Activated CD4-positive, alpha-beta T cell treated with anti-CD3 and anti-CD28 coated beads, Interleukin-2, amount 50 U/mL, for 1 hour (primary cell): ENCODE data around the gene CDS2.

Experiments
- DNase-seq: peaks from one replicate; pipeline ENCODE4 v3.0.0-alpha.2; 2020

Gene CDS2

DNA sequence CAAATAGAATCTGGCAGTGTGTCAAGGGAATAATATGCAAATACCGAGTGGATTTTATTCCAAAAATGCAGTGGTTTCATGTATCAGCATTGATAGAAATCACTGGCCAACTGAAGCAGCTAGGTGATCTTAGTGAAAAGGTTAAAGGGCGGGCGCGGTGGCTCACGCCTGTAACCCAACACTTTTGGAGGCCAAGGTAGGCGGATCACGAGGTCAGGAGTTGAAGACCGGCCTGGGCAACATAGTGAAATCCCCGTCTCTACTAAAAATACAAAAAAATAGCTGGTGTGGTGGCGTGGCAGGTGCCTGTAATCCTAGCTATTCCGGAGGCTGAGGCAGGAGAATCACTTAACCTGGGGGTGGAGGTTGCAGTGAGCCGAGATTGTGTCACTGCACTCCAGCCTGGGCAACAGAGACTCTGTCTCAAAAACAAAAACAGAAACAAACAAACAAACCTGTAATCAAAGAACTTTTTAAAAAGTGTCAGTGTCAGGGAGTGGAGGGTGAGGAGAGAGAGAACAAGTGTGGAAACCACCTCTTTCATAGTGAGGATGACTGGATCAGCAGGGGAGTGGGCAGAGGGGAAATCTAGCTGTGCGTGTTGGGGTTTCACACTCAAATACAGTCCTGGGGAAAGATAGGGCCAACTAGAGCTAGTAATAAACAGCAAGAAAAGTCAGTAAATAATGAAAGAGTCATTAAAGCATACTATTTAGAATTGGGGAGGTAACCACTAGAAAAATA, 57.1 kb downstream of the CDS2 start:
- no peak for DNase-seq

DNA sequence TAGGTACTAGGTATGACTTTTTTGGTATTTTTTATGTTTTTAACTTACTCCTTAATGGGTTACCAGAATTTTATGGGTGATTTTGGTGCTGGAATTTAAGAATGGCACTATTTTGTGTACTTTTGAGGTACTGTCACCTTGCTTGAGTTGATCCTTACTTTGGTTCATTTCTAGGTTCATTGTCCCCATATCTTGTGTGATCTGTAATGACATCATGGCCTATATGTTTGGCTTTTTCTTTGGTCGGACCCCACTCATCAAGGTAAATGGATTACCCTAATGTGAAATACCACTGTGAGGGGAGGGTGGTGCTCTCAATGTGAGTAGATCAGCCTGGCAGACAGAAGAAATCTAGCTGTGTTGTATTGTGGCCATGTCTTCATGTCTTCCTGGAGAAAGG, 57.9 kb downstream of the CDS2 start:
- DNase-seq, result no peak

DNA sequence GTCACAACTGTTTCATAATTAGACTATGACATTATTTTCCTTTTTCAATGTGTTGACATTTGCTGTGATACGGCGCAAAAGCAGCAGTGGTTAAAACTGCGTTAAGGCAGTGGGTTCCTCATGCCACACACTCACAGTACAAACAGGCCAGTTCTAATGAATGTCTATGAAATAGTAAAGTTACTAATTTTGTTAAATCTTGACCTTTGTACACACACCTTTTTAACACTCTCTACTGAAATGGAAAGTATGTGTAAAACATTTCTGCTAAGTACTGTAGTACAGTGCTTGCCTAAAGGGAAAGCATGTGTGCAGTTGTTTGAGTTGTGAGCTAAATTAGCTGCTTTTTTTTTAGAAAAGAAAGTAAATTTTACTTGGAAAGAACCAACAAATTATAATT, 60.3 kb downstream of the CDS2 start:
- DNase-seq, result no peak

DNA sequence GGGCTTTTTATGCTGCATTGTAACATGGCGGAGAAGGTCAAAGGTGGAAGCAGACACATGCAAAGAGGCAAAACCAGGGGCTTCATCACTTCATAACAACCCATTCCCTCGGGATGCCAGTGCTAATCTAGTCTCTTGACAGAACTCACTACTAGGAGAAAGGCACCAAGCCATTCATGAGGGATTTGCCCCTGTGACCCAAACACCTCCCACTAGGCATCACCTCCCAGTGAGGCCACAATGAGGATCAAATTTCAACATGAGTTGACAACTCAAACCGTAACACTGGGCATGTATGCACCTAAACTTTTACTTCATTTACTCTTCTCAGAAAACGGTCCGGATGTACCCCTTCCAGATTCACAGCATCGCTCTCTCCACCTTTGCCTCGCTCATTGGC, 61.9 kb downstream of the CDS2 start:
- DNase-seq, result no peak

DNA sequence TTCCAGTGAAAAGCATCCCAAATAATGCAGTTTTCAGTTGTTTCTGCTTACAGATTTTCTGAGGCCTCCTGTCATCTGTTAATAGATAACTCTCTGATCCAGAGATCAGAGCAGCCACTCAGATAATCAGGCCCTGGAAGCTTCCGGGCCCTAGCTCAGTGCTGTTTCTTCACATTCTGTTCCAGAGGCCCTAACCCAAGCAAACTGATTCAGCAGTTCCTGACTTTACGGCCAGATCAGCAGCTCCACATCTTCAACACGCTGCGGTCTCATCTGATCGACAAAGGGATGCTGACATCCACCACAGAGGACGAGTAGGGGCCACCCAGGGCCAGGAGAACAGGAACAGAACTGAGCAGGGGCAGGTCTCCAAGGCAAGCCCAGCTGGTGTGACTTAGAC, 63.1 kb downstream of the CDS2 start:
- no peak for DNase-seq

DNA sequence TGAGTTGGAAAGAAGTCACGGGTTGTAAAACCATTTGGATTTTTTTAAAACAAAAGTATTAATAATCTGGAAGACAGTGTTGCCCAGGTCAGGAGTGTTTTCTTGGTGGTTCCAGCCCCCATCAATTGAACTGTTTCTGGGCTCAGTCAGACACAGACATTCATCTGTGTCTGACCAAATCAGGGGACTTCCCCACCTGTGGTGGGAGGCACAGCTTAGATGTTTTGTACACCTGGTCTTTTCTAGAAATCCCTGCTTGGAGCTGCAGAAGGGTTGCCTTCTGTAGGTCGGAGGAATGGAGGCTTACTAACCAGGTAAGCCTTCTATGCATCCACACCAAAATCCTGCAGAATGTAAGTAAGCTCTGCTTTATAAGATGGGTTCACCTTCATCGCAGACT, 63.6 kb downstream of the CDS2 start:
- no peak for DNase-seq

DNA sequence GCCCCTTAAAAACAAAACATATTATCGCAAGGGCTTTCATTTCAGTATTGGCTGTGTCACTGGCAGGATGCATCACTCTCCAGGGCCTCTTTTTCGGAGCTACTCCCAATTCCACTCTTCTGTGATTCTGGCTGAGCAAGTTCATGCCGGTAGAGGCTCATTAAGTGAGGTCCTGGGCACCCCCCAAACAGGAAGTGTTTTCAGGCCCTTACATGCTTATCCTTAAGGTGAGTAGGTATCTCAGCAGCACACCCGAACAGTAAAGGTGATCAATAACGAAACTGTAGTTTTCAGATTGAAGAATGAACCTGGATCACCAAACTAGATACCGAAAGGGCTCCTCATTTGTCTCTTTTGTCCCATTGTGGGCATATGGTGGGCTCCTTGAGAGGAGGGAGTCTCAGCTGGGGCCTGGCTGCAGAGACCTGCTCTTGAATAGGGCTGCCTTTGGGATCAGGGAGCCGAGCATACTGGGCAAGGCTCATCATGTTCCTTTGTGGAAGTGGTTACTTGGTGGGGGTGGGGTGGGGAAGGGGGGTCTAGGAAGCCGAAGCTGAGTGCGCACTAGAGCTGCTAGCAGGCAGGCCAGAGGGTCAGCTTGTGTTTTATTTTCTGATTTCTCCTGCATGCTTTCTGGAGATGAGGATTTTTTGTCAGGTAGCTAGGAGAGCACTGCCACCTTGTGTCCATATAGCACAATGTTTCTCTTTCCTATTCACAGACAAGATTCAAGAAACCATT, 65.2 kb downstream of the CDS2 start:
- DNase-seq, result peak; percentile 16

GRCh38 chr20:5192570-5193431, 66.0 kb downstream of the CDS2 start:
- DNase-seq, result no peak

- no peak for DNase-seq
Measured at GRCh38 chr20:5195655-5196054, 68.8 kb downstream of the CDS2 start.

DNA sequence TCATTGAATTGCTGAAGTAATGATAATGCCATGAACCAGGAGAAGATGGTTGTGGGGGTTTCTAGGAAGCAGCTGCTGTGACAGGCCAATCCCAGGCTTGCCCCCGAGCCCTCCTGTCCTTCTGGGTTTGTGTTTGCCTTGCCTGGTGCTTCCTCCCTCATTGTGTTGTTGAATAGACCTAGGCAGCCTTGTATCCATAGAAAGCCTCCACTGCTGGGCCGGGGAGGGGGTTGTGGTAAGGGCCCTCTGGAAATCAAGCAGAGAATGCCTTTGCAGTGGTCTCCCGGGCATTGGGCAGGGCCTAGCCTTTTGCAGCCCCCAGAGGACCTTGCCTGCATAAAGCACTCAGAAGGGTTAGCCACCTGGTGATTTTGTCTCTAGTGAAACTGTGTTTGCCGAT, 69.3 kb downstream of the CDS2 start:
- no peak for DNase-seq

DNA sequence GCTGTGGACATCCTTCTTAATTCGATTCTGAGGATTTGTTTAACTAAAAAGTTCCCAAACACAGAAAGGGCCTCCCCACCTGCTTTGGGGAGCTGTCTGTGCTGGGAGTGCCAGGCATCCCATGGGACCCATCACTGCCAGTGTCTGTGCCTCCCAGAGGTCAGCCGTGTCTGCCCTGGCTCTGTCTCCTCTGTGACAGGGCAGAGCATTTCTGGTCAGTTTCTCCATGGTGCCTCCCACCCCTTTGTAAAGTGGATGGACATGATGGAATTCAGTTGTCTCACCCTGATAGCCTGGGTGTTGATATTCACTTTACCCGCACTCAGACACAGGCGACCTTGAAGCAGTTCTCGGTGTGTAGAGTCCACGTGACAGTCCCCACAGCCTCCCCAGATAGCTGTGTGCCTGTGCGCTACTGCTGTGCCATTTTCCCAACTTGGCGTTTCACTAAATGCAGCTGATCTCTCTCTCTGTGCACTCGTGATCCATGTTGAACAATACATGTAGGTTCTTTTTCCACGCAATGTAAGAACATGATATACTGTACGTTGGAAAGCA, 70.5 kb downstream of the CDS2 start:
- no peak for DNase-seq

DNA sequence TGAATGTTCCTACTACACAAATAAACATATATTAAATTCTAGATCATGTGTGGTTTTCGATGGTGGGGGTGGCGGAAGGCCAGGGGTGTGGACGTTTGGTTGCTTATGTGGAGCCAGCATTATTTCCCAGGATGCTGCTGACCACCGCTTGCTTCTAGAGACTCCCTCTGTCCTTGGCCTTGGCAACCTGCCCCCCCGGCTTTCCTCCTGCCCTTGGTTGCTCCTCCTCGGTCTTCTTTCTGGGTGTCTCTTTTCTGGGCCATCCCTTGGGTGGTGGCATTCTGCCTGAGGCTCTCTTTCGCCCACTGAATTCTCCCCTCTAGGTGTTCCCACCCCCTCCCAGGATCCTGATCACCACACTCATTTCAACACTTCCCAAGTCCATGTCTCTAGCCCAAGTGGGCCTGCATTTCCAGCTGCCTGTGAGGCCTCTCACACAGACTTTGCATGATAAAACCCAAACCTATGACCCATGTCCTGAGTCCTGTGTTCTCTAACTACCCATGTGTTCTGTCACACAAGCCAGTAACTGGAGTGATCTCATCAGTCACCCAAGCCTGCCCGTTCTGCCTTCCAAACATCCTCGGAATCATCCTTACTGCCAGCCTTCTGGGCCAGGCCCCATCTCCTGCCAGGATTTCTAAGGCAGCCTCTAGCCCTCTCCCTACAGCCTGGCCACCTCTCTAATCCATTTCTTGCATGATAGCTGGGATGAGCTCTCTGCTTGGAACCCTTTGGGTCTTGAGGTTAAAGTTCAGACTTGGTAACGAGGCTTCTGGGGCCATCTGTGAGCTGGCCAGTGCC, 71.2 kb downstream of the CDS2 start:
- no peak for DNase-seq

DNA sequence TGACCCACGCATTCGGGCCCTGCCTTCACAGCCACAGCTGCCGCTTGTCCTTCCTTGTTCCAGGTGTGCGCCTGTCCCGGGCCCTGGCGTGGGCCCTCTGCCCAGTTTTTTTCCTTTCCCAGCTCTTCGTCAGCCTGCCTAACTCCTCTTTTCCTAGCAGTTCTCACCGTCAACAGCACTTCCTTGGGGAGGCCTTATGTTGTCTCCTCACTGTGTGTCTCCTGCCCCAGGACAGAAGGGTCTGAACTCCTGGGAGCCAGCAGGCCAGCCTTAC, 71.8 kb downstream of the CDS2 start:
- no peak for DNase-seq

DNA sequence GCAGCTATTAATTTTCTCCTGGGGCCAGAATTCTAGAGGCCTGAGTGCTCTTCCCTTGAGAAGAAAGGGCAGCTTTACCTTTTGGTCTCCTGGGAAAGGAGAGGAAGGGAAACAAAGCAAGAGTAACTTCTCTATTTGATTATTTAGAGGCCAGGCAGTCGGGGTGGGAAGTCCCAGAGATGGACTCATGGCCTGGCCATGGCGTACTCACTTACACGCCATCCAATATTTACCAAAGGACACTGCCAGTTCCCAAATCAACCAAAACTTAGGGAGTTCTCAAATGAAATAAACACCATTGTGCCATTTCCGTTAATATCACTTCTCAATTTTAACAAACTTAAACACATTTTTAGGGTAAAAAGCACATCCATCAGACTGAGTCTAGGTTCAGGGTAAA, 76.6 kb downstream of the CDS2 start:
- no peak for DNase-seq

GRCh38 chr20:5205348-5206210, 78.8 kb downstream of the CDS2 start:
- DNase-seq, result peak; percentile 60

DNA sequence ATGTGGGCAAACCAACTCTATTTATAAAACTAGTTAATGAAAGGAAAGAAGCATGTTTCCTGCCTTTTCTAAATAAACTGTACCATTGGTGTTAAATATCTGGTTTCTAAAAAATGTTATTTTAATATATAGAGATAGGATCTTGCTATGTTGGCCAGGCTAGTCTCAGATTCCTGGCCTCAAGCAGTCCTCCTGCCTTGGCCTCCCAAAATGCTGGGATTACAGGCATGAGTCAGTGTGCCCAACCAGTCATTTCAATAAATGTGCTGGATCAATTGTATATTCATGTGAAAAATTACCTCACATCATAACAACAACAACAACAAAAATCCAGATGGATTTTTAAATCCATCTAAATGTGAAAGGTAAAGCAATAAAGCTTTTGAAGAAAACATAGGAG, 80.3 kb downstream of the CDS2 start:
- DNase-seq, result no peak

DNA sequence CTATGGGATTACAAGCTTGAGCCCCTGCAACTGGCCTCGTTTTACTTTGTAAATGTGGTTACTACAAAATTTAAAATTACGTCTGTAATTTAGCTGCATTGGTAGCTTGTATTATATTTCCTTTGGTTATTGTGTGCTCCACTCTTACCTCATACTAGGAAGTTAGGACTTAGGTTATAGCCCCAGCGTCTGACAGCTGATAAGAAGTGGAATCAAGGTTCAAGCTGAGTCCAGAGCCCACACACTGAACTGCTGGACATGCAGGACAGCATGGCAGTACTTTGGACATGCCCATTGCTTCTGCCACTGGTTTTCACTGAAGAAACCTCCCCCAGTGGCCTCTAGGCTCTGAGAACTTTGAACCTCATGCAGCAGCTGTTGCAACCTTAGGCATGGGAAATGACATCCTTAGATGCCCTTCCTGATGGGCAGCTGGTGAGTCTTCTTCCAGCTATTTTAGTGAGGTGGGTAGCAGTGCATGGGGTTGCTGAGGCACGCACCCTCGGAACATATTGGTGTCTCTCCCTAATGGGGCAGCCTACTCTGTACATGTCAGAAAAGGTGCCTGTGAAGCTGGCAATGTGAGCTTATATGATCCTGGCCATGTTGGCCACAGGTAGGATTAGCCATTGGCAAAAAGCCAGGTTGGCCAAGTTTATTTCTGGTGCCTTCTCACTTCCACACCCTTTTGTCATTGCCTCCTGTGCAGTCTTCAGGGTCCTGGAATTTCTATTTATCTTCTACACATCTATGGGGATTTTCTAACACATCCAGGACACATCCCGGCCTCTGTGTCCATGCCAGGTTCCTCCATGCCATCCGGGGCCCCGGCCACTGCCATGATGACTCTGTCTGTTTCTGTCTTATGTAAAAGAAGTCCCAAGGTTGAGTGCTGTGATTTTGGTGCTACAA, 85.3 kb downstream of the CDS2 start:
- DNase-seq, result no peak

DNA sequence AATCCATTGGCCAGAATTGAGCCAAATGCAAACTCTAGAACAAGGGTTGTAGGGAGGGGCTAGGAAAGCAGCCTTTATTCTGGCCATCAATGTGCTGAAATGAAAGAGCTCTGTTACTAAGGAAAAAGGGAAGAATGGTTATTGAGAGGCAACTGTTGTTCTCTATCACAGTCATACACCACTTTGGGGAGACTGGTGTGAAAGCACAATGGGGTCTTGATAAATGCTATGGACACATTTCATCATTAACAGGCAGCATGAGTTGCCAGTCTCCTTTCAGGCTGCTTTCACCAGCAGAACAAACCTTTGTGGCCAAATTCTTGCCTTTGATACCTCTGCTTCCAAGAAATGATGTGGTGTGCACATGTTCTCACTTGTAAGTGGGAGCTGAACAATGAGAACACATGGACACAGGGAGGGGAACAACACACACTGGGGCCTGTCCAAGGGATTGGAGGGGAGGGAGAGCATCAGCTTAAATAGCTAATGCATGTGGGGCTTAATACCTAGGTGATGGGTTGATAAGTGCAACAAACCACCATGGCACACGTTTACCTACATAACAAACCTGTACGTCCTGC, 86.2 kb downstream of the CDS2 start:
- DNase-seq, result no peak

DNA sequence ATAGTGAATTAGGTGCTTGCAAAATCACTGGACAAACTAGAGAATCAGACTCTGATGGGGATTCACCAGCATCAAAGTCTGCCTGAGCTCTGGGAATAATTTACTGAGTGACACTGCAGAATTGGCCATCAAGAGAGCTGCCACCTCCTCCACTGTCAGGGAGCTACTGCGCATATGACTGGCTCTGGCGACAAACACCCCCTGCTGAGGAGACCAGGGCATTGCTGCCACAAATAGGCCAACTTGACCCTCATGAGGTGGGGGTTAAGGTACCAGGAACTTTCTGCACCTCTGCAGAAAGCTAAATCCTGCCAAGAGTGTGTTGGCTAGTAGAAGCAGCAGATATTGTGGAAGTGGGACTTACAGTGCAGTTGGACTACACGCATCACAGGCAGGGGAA, 88.0 kb downstream of the CDS2 start:
- no peak for DNase-seq

DNA sequence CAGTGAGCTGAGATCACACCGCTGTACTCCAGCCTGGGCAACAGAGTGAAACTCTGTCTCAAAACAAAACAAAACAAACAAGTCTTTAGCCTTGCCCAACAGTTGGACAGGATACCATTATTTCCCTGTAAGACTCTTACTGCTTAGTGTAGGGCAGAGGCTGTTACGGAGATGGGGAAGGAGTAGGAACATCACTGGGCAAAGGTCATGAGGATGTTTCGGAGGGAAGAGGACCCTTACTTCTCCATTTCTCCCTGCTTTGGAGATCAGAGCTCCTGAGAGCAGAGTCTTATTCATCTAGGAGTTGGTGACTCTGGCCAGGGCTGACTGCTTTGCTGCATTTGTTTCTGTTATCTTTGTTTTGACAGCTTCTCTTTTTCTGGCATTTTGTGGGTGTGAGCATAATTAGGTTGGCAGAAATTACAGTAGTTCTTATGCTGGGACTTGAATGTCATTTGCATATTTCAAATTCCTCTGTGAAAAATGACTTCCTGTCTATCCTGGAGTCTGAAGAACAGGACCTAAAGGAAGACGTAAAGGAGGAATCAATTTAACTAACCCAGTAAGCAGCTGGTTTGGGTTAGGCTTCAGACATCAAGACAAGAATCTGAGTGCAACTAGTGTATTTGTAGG, 89.0 kb downstream of the CDS2 start:
- no peak for DNase-seq
